Activated CD4-positive, alpha-beta T cell treated with anti-CD3 and anti-CD28 coated beads for 36 hours (primary cell): Measurements from ENCODE around the gene ILK. TPM values are rescaled to one million over a fixed set of nuclear protein-coding genes. Genes with fewer than 3 reads are reported as not detected.

Experiments
- ATAC-seq: fragments of 200-7000 bp; cut with Tn5 transposase; one replicate; pipeline ENCODE4 v1.10.0; 2021; ENCODE audit warnings: mild to moderate bottlenecking, moderate library complexity
- CTCF ChIA-PET: fragments of 350-600 bp; sonication (Branson Sonifier 250); formaldehyde crosslinking; loops from one replicate; lab custom pipeline; 2021; ENCODE audit warnings: antibody characterized with exemption; lab: Charles Lee
- POLR2A ChIA-PET: fragments of 350-600 bp; sonication (Branson Sonifier 250); formaldehyde crosslinking; loops from one replicate; lab custom pipeline; 2021; ENCODE audit warnings: antibody characterized with exemption, inconsistent platforms; lab: Charles Lee
- DNase-seq: peaks from one replicate; pipeline ENCODE4 v3.0.0-alpha.2; 2020
- H3K27ac Mint-ChIP-seq: one replicate; pipeline ENCODE4 v1.8.0; 2021; ENCODE audit warnings: mixed read lengths
- H3K27me3 Mint-ChIP-seq: one replicate; pipeline ENCODE4 v1.8.0; 2021; ENCODE audit warnings: mixed read lengths
- H3K36me3 Mint-ChIP-seq: one replicate; pipeline ENCODE4 v1.8.0; 2021; ENCODE audit warnings: low read depth, mixed read lengths
- H3K4me1 Mint-ChIP-seq: one replicate; pipeline ENCODE4 v1.8.0; 2021; ENCODE audit warnings: mixed read lengths
- H3K4me3 Mint-ChIP-seq: one replicate; pipeline ENCODE4 v1.8.0; 2021; ENCODE audit warnings: mild to moderate bottlenecking, moderate library complexity, mixed read lengths
- H3K9me3 Mint-ChIP-seq: one replicate; pipeline ENCODE4 v1.8.0; 2021; ENCODE audit warnings: low read depth, mixed read lengths
- intact Hi-C, 2 experiments: fragments of 100-400 bp; cut with DNase I in 1 of 2; cut with micrococcal nuclease in 1 of 2; formaldehyde crosslinking; loops; one replicate each; pipeline versions ENCODE4 v1.14.2 to v1.15.1; 2022 to 2024; cut with DNase I, micrococcal nuclease
- total RNA-seq, 2 experiments: library from RNA; stranded (reverse); gene quantifications; one replicate each; pipeline ENCODE4 v1.2.3, GENCODE V29; 2021

Gene ILK
- 10 to 100 TPM; 85.6 to 89.0 TPM for total RNA-seq

GRCh38 chr11:6603287-6604080 is at the start of gene ILK, which contains the start of gene RRP8:
Gene ILK, plus strand, starts transcription at chr11:6603774. Its CDS starts 498 bp downstream, at chr11:6604272.
Gene RRP8, minus strand, starts transcription at chr11:6603616. Its CDS starts 114 bp downstream, at chr11:6603502.
- no peak within 1 kb of the TSS for H3K4me3 Mint-ChIP-seq
- H3K4me1 Mint-ChIP-seq, result peaks cover 37% of the 10 kb centered on the region
- ChIA-PET CTCF (interaction anchor here (1.0 to 2.2 kb wide), 6 partner anchors 15 to 103 kb away, joined by 3 to 15 read pairs (median 5); partner anchors contain the start of genes MRPL17 and TPP1), POLR2A (interaction anchor here (0.6 to 1.5 kb wide), 6 partner anchors 8 to 77 kb away, joined by 3 to 5 read pairs (median 4); partner anchors contain the start of gene TAF10)
- H3K9me3 Mint-ChIP-seq, result no peaks in the 10 kb centered on the region
- H3K36me3 Mint-ChIP-seq, result peaks cover 38% of the 10 kb centered on the region
- ATAC-seq (peak; percentile 70), DNase-seq (peak; percentile 93)
- H3K27ac Mint-ChIP-seq, result no peak within 1 kb of the TSS
- intact Hi-C loops, result loop anchor here (1.0 to 10.0 kb wide), 12 partner anchors 9 to 909 kb away; partner anchors contain the start of genes ARFIP2 (in 2 of the 2), MRPL17 (in 2 of the 2), TAF10 (in 2 of the 2) and TIMM10B (in 2 of the 2)
- H3K27me3 Mint-ChIP-seq, result no peaks in the 10 kb centered on the region

GRCh38 chr11:6554828-6555706 is 48.5 kb upstream of the ILK start:
- Mint-ChIP-seq H3K9me3 (no peaks in the 10 kb centered on the region), H3K4me3 (no peak overlapping the region), H3K36me3 (no peaks in the 10 kb centered on the region), H3K27ac (no peak overlapping the region), H3K4me1 (no peaks in the 10 kb centered on the region), H3K27me3 (no peaks in the 10 kb centered on the region)
- no peak for DNase-seq
- intact Hi-C loops, result no loop called here
- CTCF ChIA-PET, result interaction anchor here (1.0 to 1.2 kb wide), 3 partner anchors 8 to 32 kb away, joined by 3 to 4 read pairs (median 3); no protein-coding TSS in a partner anchor
- no peak for ATAC-seq
- POLR2A ChIA-PET, result no interaction called here

- no peak for DNase-seq
- intact Hi-C loops, result no loop called here
- H3K9me3 Mint-ChIP-seq, result no peaks in the 10 kb centered on the region
- H3K27me3 Mint-ChIP-seq, result no peaks in the 10 kb centered on the region
- H3K4me1 Mint-ChIP-seq, result no peaks in the 10 kb centered on the region
- ChIA-PET POLR2A (no interaction called here), CTCF (interaction anchor here (1.0 kb wide), 1 partner anchor 31 kb away, joined by 3 read pairs; no protein-coding TSS in a partner anchor)
- no peak overlapping the region for H3K4me3 Mint-ChIP-seq
- ATAC-seq, result no peak
- no peaks in the 10 kb centered on the region for H3K36me3 Mint-ChIP-seq
- no peak overlapping the region for H3K27ac Mint-ChIP-seq
Observed at GRCh38 chr11:6556139-6556949, 47.2 kb upstream of the ILK start.

- POLR2A ChIA-PET, result no interaction called here
Observed at GRCh38 chr11:6557063-6557462, 46.5 kb upstream of the ILK start.

GRCh38 chr11:6557761-6558674 is 45.6 kb upstream of the ILK start:
- Mint-ChIP-seq H3K27ac (no peak overlapping the region), H3K36me3 (peaks cover 6% of the 10 kb centered on the region), H3K9me3 (no peaks in the 10 kb centered on the region), H3K27me3 (no peaks in the 10 kb centered on the region), H3K4me1 (no peaks in the 10 kb centered on the region), H3K4me3 (no peak overlapping the region)
- DNase-seq (no peak), ATAC-seq (no peak)
- CTCF ChIA-PET, result interaction anchor here (0.6 kb wide), 1 partner anchor 87 kb away, joined by 3 read pairs; no protein-coding TSS in a partner anchor
- POLR2A ChIA-PET, result no interaction called here
- intact Hi-C loops, result no loop called here

More at GRCh38 chr11:6557063-6557462, 46.5 kb upstream of the ILK start:
- H3K4me3 Mint-ChIP-seq, result no peak overlapping the region
- DNase-seq (no peak), ATAC-seq (no peak)
- H3K36me3 Mint-ChIP-seq, result peaks cover 4% of the 10 kb centered on the region
- no peak overlapping the region for H3K27ac Mint-ChIP-seq
- no peaks in the 10 kb centered on the region for H3K4me1 Mint-ChIP-seq
- H3K9me3 Mint-ChIP-seq, result no peaks in the 10 kb centered on the region
- intact Hi-C loops, result no loop called here
- no peaks in the 10 kb centered on the region for H3K27me3 Mint-ChIP-seq
- CTCF ChIA-PET, result no interaction called here

- peaks cover 6% of the 10 kb centered on the region for H3K36me3 Mint-ChIP-seq
Observed at GRCh38 chr11:6559369-6559768, 44.2 kb upstream of the ILK start.

GRCh38 chr11:6561288-6561687 is 42.3 kb upstream of the ILK start:
- H3K27ac Mint-ChIP-seq, result no peak overlapping the region
- no peaks in the 10 kb centered on the region for H3K27me3 Mint-ChIP-seq
- H3K4me3 Mint-ChIP-seq, result no peak overlapping the region
- intact Hi-C loops, result no loop called here
- DNase-seq (no peak), ATAC-seq (no peak)
- POLR2A ChIA-PET, result no interaction called here
- CTCF ChIA-PET, result no interaction called here
- H3K36me3 Mint-ChIP-seq, result peaks cover 8% of the 10 kb centered on the region
- no peaks in the 10 kb centered on the region for H3K9me3 Mint-ChIP-seq
- no peaks in the 10 kb centered on the region for H3K4me1 Mint-ChIP-seq

More at GRCh38 chr11:6559369-6559768, 44.2 kb upstream of the ILK start:
- DNase-seq (no peak), ATAC-seq (no peak)
- Mint-ChIP-seq H3K27ac (no peak overlapping the region), H3K27me3 (no peaks in the 10 kb centered on the region), H3K4me3 (no peak overlapping the region), H3K4me1 (no peaks in the 10 kb centered on the region), H3K9me3 (no peaks in the 10 kb centered on the region)
- intact Hi-C loops, result no loop called here
- CTCF ChIA-PET, result interaction anchor here (0.6 kb wide), 1 partner anchor 115 kb away, joined by 3 read pairs; no protein-coding TSS in a partner anchor
- POLR2A ChIA-PET, result no interaction called here

GRCh38 chr11:6563121-6563619 is 40.4 kb upstream of the ILK start:
- intact Hi-C loops, result no loop called here
- Mint-ChIP-seq H3K27ac (no peak overlapping the region), H3K4me1 (no peaks in the 10 kb centered on the region), H3K36me3 (peaks cover 8% of the 10 kb centered on the region), H3K4me3 (no peak overlapping the region), H3K9me3 (no peaks in the 10 kb centered on the region), H3K27me3 (no peaks in the 10 kb centered on the region)
- ATAC-seq (no peak), DNase-seq (no peak)
- ChIA-PET POLR2A (interaction anchor here (1.4 kb wide), 1 partner anchor 39 kb away, joined by 4 read pairs; no protein-coding TSS in a partner anchor), CTCF (interaction anchor here (0.7 to 1.5 kb wide), 3 partner anchors 9 to 64 kb away, joined by 3 read pairs; no protein-coding TSS in a partner anchor)

GRCh38 chr11:6563667-6564066 is 39.9 kb upstream of the ILK start:
- ChIA-PET CTCF (interaction anchor here (1.5 kb wide), 1 partner anchor 65 kb away, joined by 3 read pairs; no protein-coding TSS in a partner anchor), POLR2A (interaction anchor here (1.4 kb wide), 1 partner anchor 39 kb away, joined by 4 read pairs; no protein-coding TSS in a partner anchor)
- H3K4me1 Mint-ChIP-seq, result no peaks in the 10 kb centered on the region
- intact Hi-C loops, result no loop called here
- no peak overlapping the region for H3K27ac Mint-ChIP-seq
- ATAC-seq (no peak), DNase-seq (no peak)
- H3K9me3 Mint-ChIP-seq, result no peaks in the 10 kb centered on the region
- no peak overlapping the region for H3K4me3 Mint-ChIP-seq
- peaks cover 8% of the 10 kb centered on the region for H3K36me3 Mint-ChIP-seq
- H3K27me3 Mint-ChIP-seq, result no peaks in the 10 kb centered on the region
